K562 (cell line): Measurements from ENCODE around the gene CAPN7. TPM values are rescaled to one million over a fixed set of nuclear protein-coding genes. Genes with fewer than 3 reads are reported as not detected.

Experiments
- BCL6 ChIP-seq: fragments of 250-450 bp; sonication (Bioruptor Pico); IDR thresholded peaks from 2 replicates; pipeline ENCODE4 v1.4.0; 2020
- DIDO1 ChIP-seq: fragments of 450-650 bp; IDR thresholded peaks from 2 replicates; pipeline ENCODE4 v1.6.1; 2016; ENCODE audit warnings: low read depth, missing biosample characterization, missing genetic modification characterization
- ELF2 ChIP-seq: fragments of 250-450 bp; sonication (Bioruptor Pico); IDR thresholded peaks from 2 replicates; pipeline ENCODE4 v1.5.0; 2021; ENCODE audit warnings: mild to moderate bottlenecking
- EP300 ChIP-seq: IDR thresholded peaks from 2 replicates; pipeline ENCODE4 v1.6.1; 2012; ENCODE audit warnings: low read length, improper control_type of control experiment
- LARP7 ChIP-seq: fragments of 450-650 bp; IDR thresholded peaks from 2 replicates; pipeline ENCODE4 v1.6.1; 2016
- NFYB ChIP-seq: IDR thresholded peaks from 2 replicates; pipeline ENCODE4 v1.6.1; 2011; ENCODE audit warnings: mild to moderate bottlenecking, moderate library complexity; ENCODE audit not compliant: insufficient read length; ENCODE audit errors: extremely low read depth
- OTX1 ChIP-seq: fragments of 450-650 bp; formaldehyde crosslinking; IDR thresholded peaks from 2 replicates; pipeline ENCODE4 v1.4.0; 2022; ENCODE audit warnings: mild to moderate bottlenecking
- PRDM10 ChIP-seq: fragments of 450-650 bp; IDR thresholded peaks from 2 replicates; pipeline ENCODE4 v1.6.1; 2018; ENCODE audit not compliant: partially characterized antibody
- SIN3A ChIP-seq, 2 experiments: fragments of 150-350 bp in 1 of 2; IDR thresholded peaks; 2 replicates each; pipeline ENCODE4 v1.6.1; 2011 to 2016; ENCODE audit warnings: borderline replicate concordance in 2 of 2, low read depth in 2 of 2, low read length in 2 of 2, mild to moderate bottlenecking in 2 of 2, moderate library complexity in 2 of 2; ENCODE audit not compliant: control insufficient read depth in 1 of 2
- polyA plus RNA-seq, 8 experiments: library from polyadenylated mRNA; depleted of rRNA in 4 of 8; stranded (reverse) in 5 of 8; unstranded in 3 of 8; fragments of >200 nt; fragmentation: Nextera tagmentation in 2 of 8; fragmentation: Illumina TruSeq in 1 of 8; extraction: Ambion mirVana in 2 of 8; extraction: Trizol in 1 of 8; gene quantifications; 2 replicates each; pipeline versions ENCODE4 v1.2.1 to v1.2.3, GENCODE V29; 2011 to 2014; ENCODE audit warnings: inconsistent platforms in 1 of 8, missing spikeins in 1 of 8
- total RNA-seq, 7 experiments: library from RNA; depleted of rRNA in 6 of 7; stranded (reverse); fragments of >200 nt in 6 of 7; fragmentation: Illumina TruSeq in 2 of 7; extraction: Trizol in 2 of 7; gene quantifications; 2 replicates each; pipeline versions ENCODE4 v1.2.1 to v1.2.3, GENCODE V29; 2011 to 2021; ENCODE audit warnings: low replicate concordance in 1 of 7
- TF ChIP-seq, protein P1 (sequence below): sonication (generic); formaldehyde crosslinking; IDR thresholded peaks from 2 replicates; pipeline ENCODE4 v1.5.0; 2020; ENCODE audit warnings: missing genetic modification reagents
- TF ChIP-seq, protein P2 (sequence below), 3 experiments: fragments of 200-800 bp in 1 of 3; fragments of 250-450 bp in 1 of 3; fragments of 450-650 bp in 1 of 3; sonication (Bioruptor Pico) in 1 of 3; sonication (Bioruptor generic) in 1 of 3; formaldehyde crosslinking in 1 of 3; IDR thresholded peaks; 2 replicates each; pipeline versions ENCODE4 v1.6.1 to v1.8.0; 2016 to 2022; ENCODE audit warnings: mild to moderate bottlenecking in 2 of 3, missing genetic modification characterization in 2 of 3, missing compliant biosample characterization in 1 of 3, moderate library complexity in 1 of 3
- TF ChIP-seq, protein P3 (sequence below): sonication (generic); IDR thresholded peaks from 2 replicates; pipeline ENCODE4 v1.6.1; 2016
- TF ChIP-seq, protein P4 (sequence below): fragments of 200-800 bp; sonication (Bioruptor generic); IDR thresholded peaks from 2 replicates; pipeline ENCODE4 v1.6.1; 2017; ENCODE audit warnings: missing genetic modification characterization, missing compliant biosample characterization

CAPN7 gene
- total and polyA plus RNA-seq, 9 of the 15 experiments (the other 6 are each of a cell fraction or from before 2014, with no cell fraction given), result 6.5 to 42.7 (median 32.7) TPM

GRCh38 chr3:15253023-15253697 is 47.1 kb downstream of the CAPN7 start (continued):
- TF ChIP-seq LARP7 (no peak), PRDM10 (peak; percentile 18), EP300 (no peak), DIDO1 (tag) (no peak), OTX1 (CRISPR knock-in tag) (no peak), BCL6 (CRISPR knock-in tag) (no peak), ELF2 (0 out of 2 replicates have a peak, but pooled peaks have one; percentile 16), NFYB (no peak), SIN3A (IDR thresholded peaks at IDR 0.05; ENCODE audit: borderline replicate concordance in 2 of 2, control insufficient read depth in 1 of 2, low read depth in 2 of 2, low read length in 2 of 2) (no peak)
- TF ChIP-seq, protein P1, sequence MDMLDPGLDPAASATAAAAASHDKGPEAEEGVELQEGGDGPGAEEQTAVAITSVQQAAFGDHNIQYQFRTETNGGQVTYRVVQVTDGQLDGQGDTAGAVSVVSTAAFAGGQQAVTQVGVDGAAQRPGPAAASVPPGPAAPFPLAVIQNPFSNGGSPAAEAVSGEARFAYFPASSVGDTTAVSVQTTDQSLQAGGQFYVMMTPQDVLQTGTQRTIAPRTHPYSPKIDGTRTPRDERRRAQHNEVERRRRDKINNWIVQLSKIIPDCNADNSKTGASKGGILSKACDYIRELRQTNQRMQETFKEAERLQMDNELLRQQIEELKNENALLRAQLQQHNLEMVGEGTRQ (CRISPR knock-in tag), result peak; percentile 12; the same call in 1 of the 2 replicates
- TF ChIP-seq, protein P2, sequence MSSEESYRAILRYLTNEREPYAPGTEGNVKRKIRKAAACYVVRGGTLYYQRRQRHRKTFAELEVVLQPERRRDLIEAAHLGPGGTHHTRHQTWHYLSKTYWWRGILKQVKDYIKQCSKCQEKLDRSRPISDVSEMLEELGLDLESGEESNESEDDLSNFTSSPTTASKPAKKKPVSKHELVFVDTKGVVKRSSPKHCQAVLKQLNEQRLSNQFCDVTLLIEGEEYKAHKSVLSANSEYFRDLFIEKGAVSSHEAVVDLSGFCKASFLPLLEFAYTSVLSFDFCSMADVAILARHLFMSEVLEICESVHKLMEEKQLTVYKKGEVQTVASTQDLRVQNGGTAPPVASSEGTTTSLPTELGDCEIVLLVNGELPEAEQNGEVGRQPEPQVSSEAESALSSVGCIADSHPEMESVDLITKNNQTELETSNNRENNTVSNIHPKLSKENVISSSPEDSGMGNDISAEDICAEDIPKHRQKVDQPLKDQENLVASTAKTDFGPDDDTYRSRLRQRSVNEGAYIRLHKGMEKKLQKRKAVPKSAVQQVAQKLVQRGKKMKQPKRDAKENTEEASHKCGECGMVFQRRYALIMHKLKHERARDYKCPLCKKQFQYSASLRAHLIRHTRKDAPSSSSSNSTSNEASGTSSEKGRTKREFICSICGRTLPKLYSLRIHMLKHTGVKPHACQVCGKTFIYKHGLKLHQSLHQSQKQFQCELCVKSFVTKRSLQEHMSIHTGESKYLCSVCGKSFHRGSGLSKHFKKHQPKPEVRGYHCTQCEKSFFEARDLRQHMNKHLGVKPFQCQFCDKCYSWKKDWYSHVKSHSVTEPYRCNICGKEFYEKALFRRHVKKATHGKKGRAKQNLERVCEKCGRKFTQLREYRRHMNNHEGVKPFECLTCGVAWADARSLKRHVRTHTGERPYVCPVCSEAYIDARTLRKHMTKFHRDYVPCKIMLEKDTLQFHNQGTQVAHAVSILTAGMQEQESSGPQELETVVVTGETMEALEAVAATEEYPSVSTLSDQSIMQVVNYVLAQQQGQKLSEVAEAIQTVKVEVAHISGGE (CRISPR knock-in tag; IDR thresholded peaks at IDR 0.05), result no peak
- TF ChIP-seq, protein P3, sequence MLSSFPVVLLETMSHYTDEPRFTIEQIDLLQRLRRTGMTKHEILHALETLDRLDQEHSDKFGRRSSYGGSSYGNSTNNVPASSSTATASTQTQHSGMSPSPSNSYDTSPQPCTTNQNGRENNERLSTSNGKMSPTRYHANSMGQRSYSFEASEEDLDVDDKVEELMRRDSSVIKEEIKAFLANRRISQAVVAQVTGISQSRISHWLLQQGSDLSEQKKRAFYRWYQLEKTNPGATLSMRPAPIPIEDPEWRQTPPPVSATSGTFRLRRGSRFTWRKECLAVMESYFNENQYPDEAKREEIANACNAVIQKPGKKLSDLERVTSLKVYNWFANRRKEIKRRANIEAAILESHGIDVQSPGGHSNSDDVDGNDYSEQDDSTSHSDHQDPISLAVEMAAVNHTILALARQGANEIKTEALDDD, result peak; percentile 69
- TF ChIP-seq, protein P4, sequence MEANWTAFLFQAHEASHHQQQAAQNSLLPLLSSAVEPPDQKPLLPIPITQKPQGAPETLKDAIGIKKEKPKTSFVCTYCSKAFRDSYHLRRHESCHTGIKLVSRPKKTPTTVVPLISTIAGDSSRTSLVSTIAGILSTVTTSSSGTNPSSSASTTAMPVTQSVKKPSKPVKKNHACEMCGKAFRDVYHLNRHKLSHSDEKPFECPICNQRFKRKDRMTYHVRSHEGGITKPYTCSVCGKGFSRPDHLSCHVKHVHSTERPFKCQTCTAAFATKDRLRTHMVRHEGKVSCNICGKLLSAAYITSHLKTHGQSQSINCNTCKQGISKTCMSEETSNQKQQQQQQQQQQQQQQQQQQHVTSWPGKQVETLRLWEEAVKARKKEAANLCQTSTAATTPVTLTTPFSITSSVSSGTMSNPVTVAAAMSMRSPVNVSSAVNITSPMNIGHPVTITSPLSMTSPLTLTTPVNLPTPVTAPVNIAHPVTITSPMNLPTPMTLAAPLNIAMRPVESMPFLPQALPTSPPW (CRISPR knock-in tag), result peak; percentile 33; the same call in 1 of the 2 replicates
